NCI-H446 (cell line): ENCODE data around the gene STAG1.
"Not testable (repeated sequence)": the region's sequence is repeated elsewhere in the genome, so short reads cannot be mapped to it uniquely, and the experiment has no call there.

ENCODE experiments used
- DNase-seq, 2 experiments: peaks; one replicate each; lab custom pipeline; 2025; lab: John Stamatoyannopoulos, UW

STAG1 gene

GRCh38 chr3:136745916-136746315, 6.3 kb downstream of the STAG1 start:
- DNase-seq, result no peak

DNA sequence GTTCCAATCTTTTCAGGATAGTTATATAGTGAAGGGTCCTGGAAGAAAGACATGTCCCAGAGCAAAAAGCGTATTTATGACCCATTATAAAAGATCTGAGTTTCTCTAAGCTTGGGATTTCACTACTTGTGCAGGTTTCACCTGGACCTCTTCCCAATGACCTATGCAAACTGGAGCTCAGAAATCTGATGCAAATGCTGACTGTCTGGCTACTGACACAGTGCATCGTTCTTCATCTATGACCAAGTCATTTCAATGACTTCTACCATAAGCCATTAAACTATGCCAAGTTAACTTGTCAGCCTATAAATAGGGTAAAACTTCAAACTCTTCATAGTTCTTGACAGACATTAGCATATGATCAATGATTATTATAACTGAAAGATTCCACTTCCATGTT, 11.1 kb downstream of the STAG1 start:
- no peak for DNase-seq

DNA sequence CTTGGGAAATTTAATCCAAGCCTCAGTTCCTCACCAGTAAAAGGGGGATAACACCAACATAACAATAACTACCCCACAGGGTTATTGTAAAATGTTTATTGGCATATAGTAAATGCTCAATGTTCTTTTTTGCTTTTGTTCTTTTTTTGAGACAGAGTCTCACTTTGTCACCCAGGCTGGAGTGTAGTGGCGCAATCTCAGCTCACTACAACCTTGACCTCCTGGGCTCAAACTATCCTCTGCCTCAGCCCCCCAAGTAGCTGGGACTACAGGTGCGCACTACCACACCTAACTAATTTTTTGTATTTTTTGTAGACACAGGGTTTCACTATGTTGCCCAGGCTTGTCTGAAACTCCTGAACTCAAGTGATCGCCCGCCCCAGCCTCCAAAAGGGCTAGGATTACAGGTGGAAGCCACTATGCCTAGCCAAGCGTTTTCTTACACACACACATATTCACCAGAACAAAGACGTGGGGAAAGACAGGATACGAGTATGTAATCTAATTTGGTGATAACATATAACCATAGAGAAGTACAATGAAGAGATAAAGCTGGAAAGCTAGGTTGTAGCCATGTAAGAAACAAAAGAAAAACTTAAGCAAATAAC, 11.7 kb downstream of the STAG1 start:
- no peak for DNase-seq

DNA sequence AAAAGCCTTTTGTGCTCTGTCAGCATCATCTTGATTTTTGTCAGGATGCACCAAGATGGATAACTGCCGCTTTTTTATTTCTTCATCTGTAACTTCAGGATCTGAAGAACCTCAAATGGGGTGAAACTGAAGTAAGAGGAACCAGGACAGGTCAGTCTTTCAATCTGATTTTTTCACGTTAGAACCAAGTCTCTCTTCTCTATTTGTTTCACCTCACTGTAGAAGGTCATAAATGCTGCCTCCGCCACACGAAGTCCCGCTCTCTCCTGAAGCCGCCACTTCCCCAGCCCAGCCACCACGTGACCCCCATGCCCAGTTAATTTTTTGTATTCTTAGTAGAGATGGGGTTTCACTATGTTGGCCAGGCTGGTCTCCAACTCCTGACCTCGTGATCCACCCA, 15.2 kb downstream of the STAG1 start:
- not testable (repeated sequence) for DNase-seq

GRCh38 chr3:136735103-136735502, 17.1 kb downstream of the STAG1 start:
- DNase-seq, result no peak

DNA sequence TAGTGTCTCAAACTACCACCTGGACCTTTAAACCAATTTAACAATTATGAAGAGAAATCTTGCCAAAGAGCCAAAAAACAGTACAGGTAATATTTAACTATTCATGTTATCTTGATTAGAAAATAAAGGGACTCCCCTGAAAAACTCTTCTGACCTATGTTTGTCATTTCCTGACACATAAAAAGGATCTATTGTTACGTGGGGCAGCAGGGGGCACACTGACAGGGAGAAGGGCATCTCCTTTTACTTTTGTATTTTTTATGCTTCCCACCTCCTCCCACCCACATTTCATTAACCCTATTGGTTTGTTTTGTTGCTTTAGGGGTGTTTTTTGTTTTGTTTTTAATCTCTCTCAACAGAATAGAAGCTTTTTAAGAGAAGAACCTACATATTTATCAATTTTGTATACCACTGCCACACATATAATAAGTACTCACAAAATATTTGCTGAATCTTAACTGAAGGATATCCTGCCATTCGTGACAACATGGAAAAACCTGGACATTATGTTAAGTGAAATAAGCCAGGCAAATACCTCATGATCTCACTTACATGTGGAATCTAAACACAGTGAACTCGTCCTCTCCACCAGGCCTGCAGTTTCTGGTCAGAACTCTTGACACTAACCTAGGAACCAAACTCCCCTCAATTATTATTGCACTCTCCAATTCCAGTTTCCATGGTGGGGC, 17.7 kb downstream of the STAG1 start:
- no peak for DNase-seq

DNA sequence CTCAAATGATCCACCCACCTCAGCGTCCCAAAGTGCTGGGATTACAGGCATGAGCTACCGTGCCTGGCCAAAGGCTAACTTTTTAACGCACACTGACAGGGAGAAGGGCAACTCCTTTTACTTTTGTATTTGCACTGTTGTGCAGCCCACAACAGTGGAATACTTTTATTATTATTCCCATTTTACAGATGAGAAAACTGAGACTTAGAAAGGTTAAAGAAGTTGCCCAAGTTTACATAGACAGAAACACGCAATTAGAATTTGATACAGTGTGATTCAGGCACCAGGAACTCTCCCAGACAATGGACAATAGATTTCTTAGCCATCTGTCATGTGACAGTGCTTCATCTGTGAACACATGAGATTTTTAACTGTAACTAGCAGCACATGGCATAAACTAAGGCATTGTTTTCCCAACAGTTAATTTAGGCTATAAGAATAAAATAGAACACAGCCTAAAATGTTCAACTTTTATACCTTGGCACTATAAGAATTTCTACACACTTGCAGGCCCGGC, 18.8 kb downstream of the STAG1 start:
- no peak for DNase-seq

GRCh38 chr3:136731274-136731884, 20.8 kb downstream of the STAG1 start:
- no peak for DNase-seq

- no peak for DNase-seq
Observed at GRCh38 chr3:136730595-136731273, 21.4 kb downstream of the STAG1 start.

DNA sequence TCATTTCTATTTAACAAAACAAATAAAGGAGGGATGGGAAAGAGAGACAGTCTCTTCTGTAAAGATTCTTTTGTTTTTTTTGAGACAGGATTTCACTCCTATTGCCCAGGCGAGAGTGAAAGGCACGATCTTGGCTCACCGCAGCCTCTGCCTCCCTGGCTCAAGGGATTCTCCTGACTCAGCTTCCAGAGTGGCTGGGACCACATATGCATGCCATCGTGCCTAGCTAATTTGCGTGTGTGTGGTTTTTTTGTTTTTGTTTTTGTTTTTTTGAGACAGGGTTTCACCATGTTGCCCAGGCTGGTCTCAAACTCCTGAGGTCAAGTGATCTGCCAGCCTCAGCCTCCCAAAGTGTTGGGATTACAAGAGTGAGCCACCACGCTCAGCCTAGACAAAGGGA, 23.3 kb downstream of the STAG1 start:
- peak in 1 of 2 experiments; percentile 46 for DNase-seq

DNA sequence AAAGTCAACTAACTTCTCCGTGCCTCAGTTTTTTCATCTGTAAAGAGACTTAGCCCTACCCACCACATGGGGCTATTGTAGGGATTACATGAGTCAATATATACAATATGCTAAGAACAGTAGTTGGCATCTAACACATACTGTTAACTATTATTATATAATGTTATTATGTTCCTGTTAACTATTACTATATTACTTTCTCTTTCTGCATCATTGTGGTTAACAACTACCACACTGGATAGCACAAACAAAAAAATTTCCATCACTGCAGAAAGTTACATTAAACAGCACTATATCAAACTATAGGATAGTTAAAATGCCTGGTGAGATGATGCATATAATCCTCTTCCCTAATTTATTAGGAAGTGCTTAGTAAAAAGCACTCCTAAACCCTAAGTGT, 23.7 kb downstream of the STAG1 start:
- DNase-seq, result no peak

DNA sequence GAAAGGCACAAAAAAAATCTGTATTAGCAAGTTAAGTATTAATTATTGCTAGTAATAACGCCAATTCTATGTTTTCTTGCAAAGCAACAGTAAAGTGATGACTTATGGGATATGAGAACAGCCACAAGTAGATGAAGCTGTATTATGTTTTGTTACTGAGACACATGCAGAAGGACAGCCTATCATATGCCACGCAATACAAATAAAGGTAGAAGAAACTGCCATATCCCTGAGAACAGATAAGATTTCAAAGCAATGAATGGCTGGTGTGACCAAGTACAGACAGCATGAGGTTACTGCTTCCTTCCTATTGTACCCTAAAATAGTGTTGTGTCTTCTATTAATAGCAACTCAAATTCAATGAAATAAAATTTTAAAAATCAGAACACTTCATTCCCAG, 26.7 kb downstream of the STAG1 start:
- DNase-seq, result no peak

- not testable (repeated sequence) for DNase-seq
Observed at GRCh38 chr3:136722916-136723315, 29.3 kb downstream of the STAG1 start.

DNA sequence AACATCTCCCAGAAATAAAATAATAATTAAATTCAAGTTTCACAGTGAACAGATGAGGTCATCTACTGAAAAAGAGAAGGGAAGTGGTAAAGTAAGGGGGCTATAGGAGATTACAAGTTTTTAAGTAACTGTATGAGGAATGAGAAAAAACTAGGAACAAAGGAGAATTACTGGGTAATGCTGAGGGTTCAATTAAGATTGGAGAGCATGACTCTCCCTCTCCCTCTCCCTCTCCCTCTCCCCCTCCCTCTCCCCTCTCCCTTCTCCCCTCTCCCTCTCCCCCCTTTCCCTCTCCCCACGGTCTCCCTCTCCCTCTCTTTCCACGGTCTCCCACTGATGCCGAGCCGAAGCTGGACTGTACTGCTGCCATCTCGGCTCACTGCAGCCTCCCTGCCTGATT, 29.8 kb downstream of the STAG1 start:
- not testable (repeated sequence) for DNase-seq

DNA sequence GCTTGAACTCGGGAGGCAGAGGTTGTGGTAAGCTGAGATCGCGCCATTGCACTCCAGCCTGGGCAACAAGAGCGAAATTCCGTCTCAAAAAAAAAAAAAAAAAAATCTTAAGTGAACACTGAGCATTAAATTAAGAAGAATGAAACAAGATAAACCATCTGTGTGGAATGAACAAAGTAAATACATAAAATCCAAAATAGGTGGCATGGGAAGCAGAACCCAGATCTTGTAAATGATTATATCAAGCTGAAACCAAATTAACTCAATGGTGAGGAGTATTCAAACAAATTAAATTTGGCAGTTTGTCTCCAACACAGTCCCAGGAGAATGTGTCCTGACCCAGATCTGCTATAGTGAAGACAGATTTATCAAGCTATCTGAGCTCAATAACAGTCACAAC, 32.1 kb downstream of the STAG1 start:
- no peak for DNase-seq

GRCh38 chr3:136716629-136717028, 35.5 kb downstream of the STAG1 start:
- no peak for DNase-seq

DNA sequence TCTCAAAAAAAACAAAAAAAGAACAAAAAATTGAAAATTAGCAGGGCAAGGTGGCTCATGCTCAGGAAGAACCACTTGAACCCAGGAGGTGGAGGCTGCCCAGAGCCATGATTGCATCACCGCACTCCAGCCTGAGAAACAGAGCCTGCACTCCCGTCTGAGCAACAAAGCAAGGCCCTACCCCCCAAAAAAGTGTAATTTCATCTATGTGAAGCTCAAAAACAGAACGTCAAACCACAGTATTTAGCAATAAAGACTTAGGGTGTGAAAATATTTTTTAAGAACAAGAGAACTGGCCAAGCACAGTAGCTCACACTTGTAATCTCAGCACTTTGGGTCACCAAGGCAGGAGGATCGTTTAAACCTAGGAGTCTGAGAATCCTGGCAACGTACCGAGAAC, 38.2 kb downstream of the STAG1 start:
- DNase-seq, result no peak

- DNase-seq, result no peak
Observed at GRCh38 chr3:136712941-136713340, 39.2 kb downstream of the STAG1 start.

DNA sequence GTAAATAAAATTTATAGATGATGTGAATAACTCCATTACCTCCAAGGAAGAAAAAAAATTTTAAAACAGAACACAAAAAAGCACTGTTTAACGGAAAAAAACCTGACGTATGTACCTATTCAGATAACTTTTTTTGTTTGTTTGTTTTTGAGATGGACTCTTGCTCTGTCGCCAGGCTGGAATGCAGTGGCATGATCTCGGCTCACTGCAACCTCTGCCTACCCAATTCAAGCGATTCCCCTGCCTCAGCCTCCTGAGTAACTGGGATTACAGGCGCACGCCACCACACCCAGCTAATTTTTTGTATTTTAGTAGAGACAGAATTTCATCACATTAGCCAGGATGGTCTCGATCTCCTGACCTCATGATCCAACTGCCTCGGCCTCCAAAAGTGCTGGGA, 40.3 kb downstream of the STAG1 start:
- not testable (repeated sequence) for DNase-seq

- DNase-seq, result no peak
Observed at GRCh38 chr3:136711277-136711676, 40.9 kb downstream of the STAG1 start.

DNA sequence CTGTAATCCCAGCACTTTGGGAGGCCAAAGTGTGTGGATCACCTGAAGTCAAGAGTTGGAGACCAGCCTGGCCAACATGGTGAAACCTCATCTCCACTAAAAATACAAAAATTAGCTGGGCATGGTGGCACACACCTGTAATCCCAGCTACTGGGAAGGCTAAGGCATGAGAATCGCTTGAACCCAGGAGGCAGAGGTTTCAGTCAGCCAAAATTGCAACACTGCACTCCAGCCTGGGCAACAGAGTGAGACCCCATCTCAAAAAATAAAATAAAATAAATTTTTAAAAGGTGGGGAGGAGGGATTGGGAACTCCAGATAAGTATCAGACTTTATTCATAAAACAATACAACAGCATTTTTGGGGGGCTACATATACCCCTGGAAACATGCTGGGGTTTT, 42.4 kb downstream of the STAG1 start:
- not testable (repeated sequence) for DNase-seq

DNA sequence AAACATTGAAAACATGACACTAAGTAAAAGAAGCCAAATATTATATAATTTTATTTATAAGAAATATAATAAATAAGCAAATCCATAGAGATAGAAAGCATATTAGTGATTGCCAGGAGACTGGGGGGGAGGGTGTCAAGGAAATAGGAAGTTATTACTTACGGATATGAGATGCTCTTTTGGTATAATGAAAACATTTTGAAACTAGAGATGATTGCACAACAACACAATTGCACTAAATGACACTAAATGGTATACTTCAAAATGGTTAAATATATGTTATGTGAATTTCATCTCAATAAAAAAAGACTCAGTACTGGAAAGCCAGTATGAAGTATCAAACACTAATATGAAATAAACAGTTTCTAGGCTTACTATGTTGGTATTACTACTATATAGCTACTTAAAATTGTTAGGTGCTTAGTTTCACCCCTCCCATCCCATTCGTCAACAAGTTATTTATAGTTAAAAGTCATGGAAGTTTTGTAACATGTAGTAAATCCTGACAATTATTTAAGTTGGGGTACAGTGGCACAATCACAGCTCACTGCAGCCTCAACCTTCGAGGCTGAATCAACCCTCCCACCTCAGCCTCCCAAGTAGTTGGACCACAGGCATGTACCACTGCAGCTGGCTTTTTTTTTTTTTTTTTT, 43.7 kb downstream of the STAG1 start:
- no peak for DNase-seq
